Aorta (tissue), 5 donors: ENCODE results near the gene FAM117A. TPM values are rescaled to one million over a fixed set of nuclear protein-coding genes. Genes with fewer than 3 reads are reported as not detected.
"Not testable (repeated sequence)": the region's sequence is repeated elsewhere in the genome, so short reads cannot be mapped to it uniquely, and the experiment has no call there.

ENCODE experiments used
- ATAC-seq: fragments of 200-7000 bp; cut with Tn5 transposase; one replicate; pipeline ENCODE4 v1.9.1; 2022; ENCODE audit warnings: moderate library complexity; ENCODE audit not compliant: low FRiP score
- DNase-seq, 2 donors: peaks; one replicate each; pipeline ENCODE4 v3.0.0-alpha.2; 2020
- H3K27ac ChIP-seq, 2 donors: one replicate each; pipeline ENCODE4 v1.5.1; 2013; ENCODE audit warnings: low read length in 2 of 2, mild to moderate bottlenecking in 2 of 2, moderate library complexity in 2 of 2, control low read depth in 1 of 2, inconsistent platforms in 1 of 2, low read depth in 1 of 2
- H3K27me3 ChIP-seq, 2 donors: one replicate each; pipeline ENCODE4 v1.6.1; 2013; ENCODE audit warnings: control low read depth in 1 of 2, low read length in 1 of 2, mild to moderate bottlenecking in 1 of 2, moderate library complexity in 1 of 2; ENCODE audit not compliant: insufficient read depth in 2 of 2, control insufficient read depth in 1 of 2
- H3K36me3 ChIP-seq, 2 donors: one replicate each; pipeline ENCODE4 v1.6.1; 2013; ENCODE audit warnings: control low read depth in 1 of 2, low read length in 1 of 2, mild to moderate bottlenecking in 1 of 2; ENCODE audit not compliant: insufficient read depth in 2 of 2, control insufficient read depth in 1 of 2
- H3K4me1 ChIP-seq, 2 donors: one replicate each; pipeline ENCODE4 v1.6.1; 2013; ENCODE audit warnings: low read length in 2 of 2, control low read depth in 1 of 2, mild to moderate bottlenecking in 1 of 2, moderate library complexity in 1 of 2; ENCODE audit not compliant: insufficient read depth in 2 of 2, control insufficient read depth in 1 of 2
- H3K4me3 ChIP-seq, 2 donors: one replicate each; pipeline ENCODE4 v1.5.1; 2013; ENCODE audit warnings: low read length in 2 of 2, control low read depth in 1 of 2, mild to moderate bottlenecking in 1 of 2
- H3K9me3 ChIP-seq: one replicate; pipeline ENCODE4 v1.6.1; 2013; ENCODE audit warnings: mild to moderate bottlenecking, low read length; ENCODE audit not compliant: control insufficient read depth
- WGBS, 2 donors: extraction: QIAGEN DNeasy Blood & Tissue Kit; methylation state at CpG; one replicate each; pipeline ENCODE4 v1.1.7; 2013; 5-methylcytosine and 5-hydroxymethylcytosine counted together
- intact Hi-C, 2 donors: fragments of 100-400 bp; cut with DNase I; formaldehyde crosslinking; loops; one replicate each; pipeline versions ENCODE4 v1.14.2 to v1.15.0; 2022
- polyA plus RNA-seq, 2 donors: library from polyadenylated mRNA; stranded (reverse); fragments of 200-250 nt; gene quantifications; one replicate each; pipeline ENCODE4 v1.2.3, GENCODE V29; 2013
- total RNA-seq, 2 donors: library from RNA; stranded (reverse); fragmentation: NEBNext Ultra II Directional; extraction: Animal tissue kit (Norgen Biotek cat#: 25700); gene quantifications; one replicate each; pipeline ENCODE4 v1.2.1, GENCODE V29; 2021
- donor health status: healthy with polysubstance abuse.
- donor health status: Bipolar disorder and iron deficiency.
- donor health status: DM: no; HTN: no; CAD: no.
- donor health status: DM: no; HTN: no; CAD: no.
- donor health status: DM: yes; HTN: yes; CAD: no.

FAM117A gene
- total and polyA plus RNA-seq, 4 donors = 9.4 to 17.2 (median 16.1) TPM

DNA sequence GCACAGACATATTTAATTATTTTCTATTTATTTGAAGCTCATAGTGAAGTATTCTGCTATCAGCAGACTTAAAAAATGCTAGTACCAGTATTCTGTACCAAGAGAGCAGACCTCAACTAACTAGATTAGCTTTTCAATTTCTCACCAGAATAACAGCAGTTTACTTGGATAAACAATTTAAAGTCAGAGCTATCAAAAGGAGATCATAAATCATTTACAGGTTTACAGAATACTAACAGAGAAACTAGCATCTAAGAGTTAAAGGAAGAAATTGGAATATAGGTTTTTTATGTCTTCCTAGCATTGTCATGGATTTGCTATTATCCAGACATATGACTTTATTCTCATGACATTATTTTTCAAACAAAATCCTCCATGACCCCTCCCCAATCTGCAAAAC is 89.4 kb downstream of the FAM117A start:
- no peaks in the 10 kb centered on the region for H3K36me3 ChIP-seq
- intact Hi-C loops = loop anchor here (5.0 kb wide), 2 partner anchors 57 to 77 kb away; no protein-coding TSS in a partner anchor
- DNase-seq (no peak), ATAC-seq (no peak)
- no peaks in the 10 kb centered on the region for H3K27me3 ChIP-seq
- H3K4me3 ChIP-seq = no peak overlapping the region
- H3K9me3 ChIP-seq = no peaks in the 10 kb centered on the region
- H3K27ac ChIP-seq = no peak overlapping the region
- H3K4me1 ChIP-seq = peaks cover 1 to 8% of the 10 kb centered on the region in 2 donors

DNA sequence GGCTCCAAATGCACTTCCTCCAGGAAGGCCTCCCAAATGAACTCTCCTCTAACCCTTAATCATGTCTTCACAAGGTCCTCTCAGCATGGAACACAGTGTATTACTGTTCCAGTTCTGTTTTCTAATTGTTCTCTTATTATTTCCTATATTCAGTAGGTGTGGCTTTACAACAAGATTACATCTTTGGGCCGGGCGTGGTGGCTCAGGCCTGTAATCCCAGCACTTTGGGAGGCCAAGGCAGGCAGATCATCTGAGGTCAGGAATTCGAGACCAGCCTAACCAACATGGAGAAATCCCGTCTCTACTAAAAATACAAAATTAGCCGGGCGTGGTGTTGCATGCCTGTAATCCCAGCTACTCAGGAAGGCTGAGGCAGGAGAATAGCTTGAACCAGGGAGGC is 90.3 kb downstream of the FAM117A start:
- H3K27me3 ChIP-seq, ATAC-seq, H3K36me3 ChIP-seq, H3K27ac ChIP-seq, H3K4me3 ChIP-seq, H3K4me1 ChIP-seq, DNase-seq, H3K9me3 ChIP-seq: not testable (repeated sequence)
- WGBS, 2 donors = 90 to 95% methylated on average over 6 of the region's 6 CpGs
- intact Hi-C loops = loop anchor here (5.0 kb wide), 2 partner anchors 56 to 76 kb away; no protein-coding TSS in a partner anchor

DNA sequence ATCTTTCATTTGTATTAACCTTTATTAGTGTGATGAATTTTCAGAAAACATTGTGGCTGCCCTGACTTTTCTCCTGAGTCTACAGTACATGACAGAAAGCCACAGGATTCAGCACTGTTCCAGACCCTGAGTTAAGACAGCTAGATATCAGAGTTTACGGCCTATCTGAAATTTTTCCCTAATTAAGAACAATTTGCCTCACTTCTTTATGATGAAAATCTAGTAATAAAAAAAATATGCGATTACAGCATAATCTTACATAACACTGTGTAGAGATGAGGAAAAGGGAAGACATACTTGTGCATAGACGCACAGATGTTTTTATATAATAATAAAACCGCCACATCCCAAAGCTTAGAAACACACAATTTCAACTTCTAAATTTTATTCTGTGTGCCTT is 93.3 kb downstream of the FAM117A start:
- intact Hi-C loops = loop anchor here (5.0 kb wide), 2 partner anchors 53 to 73 kb away; no protein-coding TSS in a partner anchor
- H3K4me1 ChIP-seq = peaks cover 1 to 8% of the 10 kb centered on the region in 2 donors
- H3K27ac ChIP-seq = no peak overlapping the region
- no peaks in the 10 kb centered on the region for H3K9me3 ChIP-seq
- H3K4me3 ChIP-seq = no peak overlapping the region
- no peaks in the 10 kb centered on the region for H3K27me3 ChIP-seq
- DNase-seq (no peak), ATAC-seq (no peak)
- WGBS, 2 donors = 56 to 59% methylated on average over 4 of the region's 4 CpGs
- H3K36me3 ChIP-seq = no peaks in the 10 kb centered on the region

DNA sequence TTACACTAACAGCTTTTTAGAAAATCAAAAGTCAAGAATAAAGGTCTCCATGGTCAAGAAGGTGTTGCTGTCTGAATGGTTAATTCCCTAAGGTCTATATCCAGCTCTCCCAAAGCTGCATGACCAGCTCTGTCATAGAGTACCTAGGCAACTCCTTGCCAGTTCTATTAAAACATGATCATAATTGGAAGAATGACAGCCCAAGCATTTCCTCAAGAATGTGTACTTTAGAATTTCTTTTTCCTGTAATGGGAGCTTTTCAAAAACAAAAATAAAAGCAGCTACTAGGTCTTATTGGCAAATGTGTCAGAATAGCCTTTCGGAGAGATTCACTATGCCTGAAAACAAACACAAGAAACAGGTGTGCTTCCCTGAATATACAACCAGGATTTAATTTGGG is 93.9 kb downstream of the FAM117A start:
- no peaks in the 10 kb centered on the region for H3K36me3 ChIP-seq
- H3K9me3 ChIP-seq = no peaks in the 10 kb centered on the region
- intact Hi-C loops = loop anchor here (5.0 kb wide), 2 partner anchors 53 to 73 kb away; no protein-coding TSS in a partner anchor
- H3K4me3 ChIP-seq = no peak overlapping the region
- WGBS, 2 donors = 9 to 22% methylated on average over 1 of the region's 1 CpG
- no peaks in the 10 kb centered on the region for H3K27me3 ChIP-seq
- ATAC-seq = no peak
- H3K4me1 ChIP-seq = peaks cover 1 to 7% of the 10 kb centered on the region in 2 donors
- H3K27ac ChIP-seq = no peak overlapping the region
- DNase-seq = no peak

DNA sequence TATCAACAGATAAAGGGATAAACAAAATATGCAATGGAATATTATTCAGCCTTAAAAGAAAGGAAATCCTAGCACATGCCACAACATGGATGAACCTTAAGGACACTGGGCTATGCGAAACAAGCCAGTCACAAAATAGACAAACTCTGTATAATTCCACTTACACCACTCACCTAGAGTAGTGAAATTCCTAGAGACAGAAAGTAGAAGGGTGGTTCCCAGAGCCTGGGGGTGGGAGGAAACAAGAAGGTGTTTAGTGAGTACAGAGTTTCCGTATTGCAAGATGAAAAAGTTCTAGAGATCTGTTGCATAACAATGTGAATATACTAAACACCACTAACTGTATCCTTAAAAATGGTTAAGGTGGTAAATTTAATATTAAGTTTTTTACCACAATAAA is 96.1 kb downstream of the FAM117A start:
- no peak for ATAC-seq
- WGBS, 2 donors = 72 to 75% methylated on average over 2 of the region's 2 CpGs
- intact Hi-C loops = no loop called here
- H3K27ac ChIP-seq = no peak overlapping the region
- no peaks in the 10 kb centered on the region for H3K9me3 ChIP-seq
- H3K27me3 ChIP-seq = no peaks in the 10 kb centered on the region
- H3K36me3 ChIP-seq = no peaks in the 10 kb centered on the region
- H3K4me3 ChIP-seq = no peak overlapping the region
- DNase-seq = no peak
- peaks cover 1 to 6% of the 10 kb centered on the region in 2 donors for H3K4me1 ChIP-seq

DNA sequence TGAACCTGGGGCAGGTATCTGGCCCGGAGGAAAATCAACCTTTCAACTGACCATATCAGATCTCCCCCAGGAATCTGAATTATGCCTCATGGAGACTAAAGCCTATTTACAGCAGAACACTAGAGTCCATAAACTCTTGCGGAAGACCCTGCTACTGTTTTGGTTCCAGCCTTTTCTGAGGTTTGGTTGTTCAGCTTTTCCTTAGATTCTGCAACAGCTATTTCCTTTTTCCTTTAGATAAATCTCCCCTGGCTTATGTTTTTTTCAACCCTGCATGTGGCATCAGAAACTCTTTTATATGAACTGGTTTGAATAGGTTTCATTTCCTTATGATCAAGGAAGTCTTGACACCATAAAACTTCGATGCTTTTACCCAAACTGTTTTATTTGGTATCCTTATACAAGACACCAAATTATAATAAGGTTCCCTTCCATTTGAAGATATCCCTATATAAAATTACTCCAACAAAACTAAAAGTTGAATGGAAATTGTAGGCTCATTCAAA is 99.2 kb downstream of the FAM117A start:
- intact Hi-C loops = no loop called here
- Histone ChIP-seq H3K36me3 (no peaks in the 10 kb centered on the region), H3K4me1 (peaks cover 2 to 5% of the 10 kb centered on the region in 2 donors), H3K27me3 (no peaks in the 10 kb centered on the region), H3K9me3 (no peaks in the 10 kb centered on the region), H3K4me3 (no peak overlapping the region), H3K27ac (no peak overlapping the region)
- no peak for DNase-seq
- WGBS, 2 donors = 94 to 96% methylated on average over 3 of the region's 3 CpGs
- no peak for ATAC-seq

Other genes starting within 250 kb of the FAM117A start
- gene NXPH3, start 188.3 kb downstream of the FAM117A start, total RNA-seq = 10 to 100 TPM; 72.0 to 87.5 TPM
- 10 to 100 TPM; 40.4 to 59.1 TPM for gene NXPH3, start 188.3 kb downstream of the FAM117A start, polyA plus RNA-seq
- gene SPOP, start 86.0 kb downstream of the FAM117A start, total RNA-seq = 100 to 1,000 TPM; 117 to 289 TPM
- 10 to 100 TPM; 54.5 to 56.5 TPM for gene SPOP, start 86.0 kb downstream of the FAM117A start, polyA plus RNA-seq
- gene SLC35B1, start 56.2 kb downstream of the FAM117A start, total RNA-seq = 10 to 100 TPM; 31.5 to 43.7 TPM
- 10 to 100 TPM; 33.2 to 37.5 TPM for gene SLC35B1, start 56.2 kb downstream of the FAM117A start, polyA plus RNA-seq
- gene KAT7, start 24.6 kb upstream of the FAM117A start, total RNA-seq = 10 to 100 TPM; 60.8 to 63.9 TPM
- 10 to 100 TPM in 1 of 2 donors, 1 to 10 TPM in 1; 6.1 to 17.4 TPM for gene KAT7, start 24.6 kb upstream of the FAM117A start, polyA plus RNA-seq
- gene TAC4, start 83.9 kb upstream of the FAM117A start, total RNA-seq = not detected
- not detected for gene TAC4, start 83.9 kb upstream of the FAM117A start, polyA plus RNA-seq
- gene DLX4, start 205.1 kb upstream of the FAM117A start, total RNA-seq = under 1 TPM in 1 of 2 donors, not detected in 1; 0.39 TPM
- gene DLX4, start 205.1 kb upstream of the FAM117A start, polyA plus RNA-seq = under 1 TPM in 1 of 2 donors, not detected in 1; 0.50 TPM
- 1 to 10 TPM in 1 of 2 donors, under 1 TPM in 1; 0.18 to 1.3 TPM for gene DLX3, start 231.1 kb upstream of the FAM117A start, total RNA-seq
- 1 to 10 TPM in 1 of 2 donors, under 1 TPM in 1; 0.41 to 1.0 TPM for gene DLX3, start 231.1 kb upstream of the FAM117A start, polyA plus RNA-seq